Activated T-helper 1 cell treated with anti-CD3 and anti-CD28 coated beads, Interleukin-2, amount 50 U/mL, for 16 hours (primary cell): Measurements from ENCODE around the gene COPRS.

Experiments
- DNase-seq, 2 donors: peaks; one replicate each; pipeline ENCODE4 v3.0.0-alpha.2; 2020; ENCODE audit warnings: low read depth in 1 of 2, low spot score in 1 of 2

COPRS gene, protein sequence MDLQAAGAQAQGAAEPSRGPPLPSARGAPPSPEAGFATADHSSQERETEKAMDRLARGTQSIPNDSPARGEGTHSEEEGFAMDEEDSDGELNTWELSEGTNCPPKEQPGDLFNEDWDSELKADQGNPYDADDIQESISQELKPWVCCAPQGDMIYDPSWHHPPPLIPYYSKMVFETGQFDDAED

DNA sequence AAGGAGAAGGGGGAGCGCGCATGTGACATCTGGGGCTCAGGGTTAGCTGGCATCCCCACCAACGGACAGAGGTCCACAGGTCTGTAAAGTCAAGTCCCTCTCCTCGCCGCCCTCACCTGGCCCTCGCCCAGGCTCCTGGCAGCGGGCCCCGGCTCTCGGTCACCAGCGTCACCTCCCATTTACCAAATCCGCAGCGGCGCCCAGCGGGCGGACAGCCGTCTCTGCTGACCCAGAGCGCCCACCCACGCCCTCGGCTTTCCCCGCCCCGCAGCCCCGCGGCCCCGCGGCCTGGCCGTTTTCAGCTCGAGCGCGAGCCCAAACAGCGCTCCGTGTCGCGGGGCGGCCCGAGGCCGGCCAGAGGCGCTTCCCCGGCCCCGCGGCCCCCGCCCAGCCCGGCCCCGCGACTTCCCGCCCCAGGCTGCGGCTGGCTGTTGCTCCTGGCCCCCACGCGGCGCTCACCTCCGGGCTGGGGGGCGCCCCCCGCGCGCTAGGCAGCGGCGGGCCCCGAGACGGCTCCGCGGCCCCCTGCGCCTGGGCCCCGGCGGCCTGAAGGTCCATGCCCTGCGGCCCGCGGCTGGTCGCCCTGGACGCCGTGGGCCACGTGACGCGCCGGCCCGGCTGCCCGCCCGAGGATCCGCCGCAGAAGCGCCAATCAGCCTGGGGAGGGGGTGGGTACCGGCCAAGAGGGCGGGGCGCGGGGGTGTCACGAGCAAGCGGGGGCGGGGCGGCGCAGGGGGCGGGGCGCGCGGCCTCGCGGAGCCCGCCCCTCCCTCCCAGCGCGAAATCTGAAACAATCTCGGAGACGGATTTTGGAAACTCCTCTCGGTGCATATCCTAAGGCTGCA is at the start of gene COPRS:
Gene COPRS, minus strand, starts transcription at position 603 of the 845 bp plus-strand sequence. Its CDS starts 45 bp downstream, at position 558.
- peak; percentile 58 to 74 for DNase-seq

DNA sequence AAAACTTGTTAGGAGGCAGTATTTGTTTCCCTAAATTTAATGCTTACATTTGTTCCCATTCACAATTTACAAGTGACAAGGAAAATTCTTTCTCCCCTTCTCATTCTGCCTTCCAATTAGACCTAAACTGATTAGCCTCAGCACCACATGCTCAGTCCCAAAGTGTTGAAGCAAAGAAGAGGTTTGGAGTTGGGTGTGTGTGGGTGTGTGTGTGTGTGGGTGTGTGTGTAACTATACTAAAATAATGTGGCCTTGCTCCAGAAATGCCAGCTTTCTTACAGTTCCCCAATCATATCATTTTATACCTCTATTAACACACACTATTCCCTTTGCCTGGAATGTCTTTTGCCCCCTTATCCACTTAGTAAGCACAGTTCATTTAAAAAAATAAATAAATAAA is 49.3 kb upstream of the COPRS start:
- no peak for DNase-seq

DNA sequence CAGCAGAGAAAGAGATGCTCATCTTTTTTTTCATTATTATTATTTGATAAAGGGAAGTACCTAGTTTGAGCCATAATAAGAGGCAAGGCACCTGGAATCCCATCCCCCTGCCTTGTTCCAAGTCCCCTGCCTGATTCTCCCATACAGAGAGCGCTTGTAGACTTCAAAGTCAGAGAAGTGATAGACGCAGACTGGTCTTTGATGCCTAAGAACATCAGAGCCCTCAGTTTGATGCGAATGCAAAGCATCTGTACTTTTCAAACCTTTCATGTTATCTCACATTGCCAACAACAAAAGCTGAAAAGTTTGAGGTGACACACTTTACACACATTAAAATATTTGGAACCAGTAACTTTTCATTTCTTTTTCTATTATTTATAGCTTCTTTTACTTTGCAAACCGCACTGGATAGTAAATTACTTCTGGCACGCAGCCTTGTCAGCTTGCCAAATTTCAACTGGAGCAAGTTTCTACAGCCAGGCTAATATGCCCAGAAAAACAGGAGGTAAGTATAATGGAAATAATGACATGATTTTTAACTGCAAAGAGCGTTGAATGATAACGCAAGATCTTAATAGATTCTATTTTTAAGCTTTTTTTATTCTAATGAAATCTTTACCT is 48.4 kb upstream of the COPRS start:
- DNase-seq = no peak

DNA sequence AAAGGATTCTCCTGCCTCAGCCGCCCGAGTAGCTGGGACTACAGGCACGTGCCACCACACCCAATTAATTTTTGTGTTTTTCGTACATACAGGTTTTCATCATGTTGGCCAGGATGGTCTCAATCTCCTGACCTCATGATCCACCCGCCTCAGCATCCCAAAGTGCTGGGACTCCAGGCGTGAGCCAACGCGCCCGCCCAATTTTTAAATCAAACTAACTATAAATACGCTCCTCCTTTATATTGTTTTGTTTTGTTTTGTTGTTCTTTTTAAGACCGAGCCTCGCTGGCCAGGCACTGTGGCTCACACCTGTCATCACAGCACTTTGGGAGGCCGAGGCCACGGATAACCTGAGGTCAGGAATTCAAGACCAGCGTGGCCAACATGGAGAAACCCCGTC is 44.4 kb upstream of the COPRS start:
- no peak for DNase-seq

DNA sequence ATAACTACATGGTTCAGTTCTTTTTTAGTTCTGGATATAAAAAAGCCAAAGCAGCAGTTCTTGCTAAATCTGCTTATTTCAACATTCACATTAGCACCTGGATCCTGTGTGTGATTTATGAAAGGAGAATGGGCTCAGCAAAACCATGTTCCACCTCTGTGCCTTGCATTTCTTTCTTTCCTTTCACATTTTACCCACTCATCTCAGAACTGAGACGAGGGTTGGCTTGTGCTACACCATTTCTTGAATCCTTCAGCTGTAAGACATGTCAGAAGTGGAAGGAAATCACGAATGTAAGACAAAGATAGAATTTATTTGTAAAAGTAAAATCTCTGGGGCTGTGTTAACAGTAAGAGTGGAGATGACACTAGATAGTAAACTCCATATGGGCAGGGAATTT is 43.6 kb upstream of the COPRS start:
- no peak for DNase-seq

DNA sequence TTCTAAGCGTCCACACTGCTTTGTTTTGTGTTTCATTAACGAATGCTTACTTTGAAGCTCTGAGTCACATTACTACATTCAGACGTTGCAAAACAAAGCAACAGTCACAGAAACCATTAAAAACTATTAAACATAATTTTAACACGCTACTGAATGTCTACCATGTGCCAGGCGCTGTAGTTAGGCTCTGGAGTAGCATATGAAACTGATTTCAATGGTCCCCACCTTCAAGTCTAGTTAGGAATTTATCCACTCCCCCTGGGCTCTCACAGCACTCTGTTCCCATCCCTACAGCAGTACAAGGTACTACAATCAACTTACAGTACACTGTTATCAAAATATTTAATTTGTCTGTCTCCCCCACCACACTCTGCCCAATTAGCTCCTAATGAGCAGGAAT is 41.8 kb upstream of the COPRS start:
- no peak for DNase-seq

DNA sequence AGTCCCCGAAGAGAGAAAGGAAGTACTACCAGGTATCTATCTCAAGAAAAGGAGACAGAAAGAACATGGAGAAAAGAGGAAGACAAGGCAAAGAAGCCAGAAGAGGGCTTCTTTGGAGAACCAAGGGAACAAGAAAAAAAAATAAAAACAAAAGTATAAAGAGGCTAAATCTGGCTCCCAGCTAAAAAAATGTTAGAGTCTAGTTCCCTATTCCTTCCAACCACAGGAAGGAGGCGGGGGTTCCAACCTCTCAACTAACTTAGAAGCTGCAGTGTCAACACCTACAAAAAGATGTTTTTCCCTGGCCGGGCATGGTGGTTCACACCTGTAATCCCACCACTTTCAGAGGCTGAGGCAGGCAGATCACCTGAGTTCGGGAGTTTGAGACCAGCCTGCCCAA is 29.1 kb upstream of the COPRS start:
- DNase-seq = no peak

DNA sequence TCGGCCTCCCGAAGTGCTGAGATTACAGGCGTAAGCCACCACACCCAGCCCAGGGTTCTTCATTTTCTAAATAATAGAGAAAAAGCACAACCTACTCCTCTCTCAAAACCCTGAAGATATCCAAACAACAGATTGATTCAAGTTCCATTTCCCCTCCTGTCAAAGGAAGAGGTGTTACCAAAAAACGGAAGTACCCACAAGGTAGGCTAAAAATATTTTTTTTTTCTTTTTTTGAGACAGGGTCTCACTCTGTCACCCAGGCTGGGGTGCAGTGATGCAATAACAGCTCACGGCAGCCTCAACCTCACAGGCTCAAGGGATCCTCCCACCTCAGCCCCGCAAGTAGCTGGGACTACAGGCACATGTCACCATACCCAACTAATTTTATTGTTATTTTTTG is 23.5 kb upstream of the COPRS start:
- no peak for DNase-seq

DNA sequence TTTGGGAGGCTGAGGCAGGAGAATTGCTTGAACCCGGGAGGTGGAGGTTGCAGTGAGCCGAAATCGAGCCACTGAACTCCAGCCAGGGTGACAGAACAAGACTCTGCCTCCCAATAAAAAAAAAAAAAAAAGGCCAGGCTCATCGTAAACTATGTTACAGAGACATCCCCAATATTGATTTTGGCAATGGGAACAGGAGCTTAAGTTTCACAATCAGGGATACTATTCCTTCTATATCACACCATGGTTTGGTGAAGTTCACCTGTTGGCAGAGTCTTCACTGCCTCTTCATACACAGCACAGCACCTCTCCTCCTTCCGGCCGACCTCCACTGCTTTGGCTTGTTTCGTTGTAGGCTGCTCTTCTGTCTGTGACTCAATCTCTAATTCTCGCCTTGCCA is 21.3 kb upstream of the COPRS start:
- no peak for DNase-seq

DNA sequence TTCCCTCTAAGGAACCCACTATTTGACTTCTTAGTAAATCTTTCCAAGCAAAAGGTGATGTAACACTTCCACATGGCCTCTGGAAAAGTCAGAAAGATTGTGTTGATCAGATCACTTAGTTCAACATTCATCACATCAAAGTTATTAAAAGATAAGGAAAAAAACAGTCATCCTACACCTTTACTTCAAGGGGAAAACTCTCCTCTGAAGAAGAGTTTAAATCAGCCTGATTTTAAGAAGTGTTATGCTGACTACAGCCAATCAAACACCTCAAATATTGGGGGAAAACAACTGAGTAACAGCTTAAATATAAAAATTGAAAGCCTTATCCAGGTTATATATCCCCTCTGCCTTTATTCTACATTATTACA is 19.6 kb upstream of the COPRS start:
- no peak for DNase-seq

DNA sequence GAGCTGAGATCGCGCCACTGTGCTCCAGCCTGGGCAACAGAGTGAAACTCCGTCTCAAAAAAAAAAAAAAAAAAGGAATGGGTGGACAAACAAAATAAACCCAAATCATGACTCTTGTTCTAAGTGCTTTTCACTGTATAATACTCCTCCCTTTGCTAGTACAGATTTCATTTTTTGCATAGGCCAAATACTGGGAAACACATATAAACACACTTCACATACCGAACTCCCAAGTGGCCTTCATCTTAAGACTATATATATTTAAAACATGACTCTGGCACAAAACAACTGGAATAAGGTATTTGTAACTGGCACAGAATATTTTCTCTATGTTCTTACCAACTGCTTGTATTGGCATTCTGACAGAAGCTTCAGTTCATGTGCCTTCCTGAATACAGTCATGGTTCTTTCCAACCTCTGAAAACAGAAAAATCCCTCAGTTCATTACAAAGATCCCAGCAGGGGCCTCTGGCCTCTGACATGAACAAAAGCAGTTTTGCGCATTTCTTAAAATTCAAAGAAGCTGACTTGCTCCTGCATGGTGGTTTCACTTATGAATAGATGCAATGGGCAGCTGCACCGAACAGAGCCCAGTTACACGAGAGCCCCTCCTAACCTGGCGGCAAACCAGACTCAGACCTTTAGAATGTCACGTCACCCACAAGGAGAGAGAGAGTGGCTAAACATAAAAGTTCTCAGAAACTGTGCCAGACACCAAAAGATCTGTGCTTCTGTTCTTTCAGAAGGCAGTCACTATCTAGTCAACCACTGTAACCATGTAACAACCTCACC is 19.1 kb upstream of the COPRS start:
- DNase-seq = no peak

DNA sequence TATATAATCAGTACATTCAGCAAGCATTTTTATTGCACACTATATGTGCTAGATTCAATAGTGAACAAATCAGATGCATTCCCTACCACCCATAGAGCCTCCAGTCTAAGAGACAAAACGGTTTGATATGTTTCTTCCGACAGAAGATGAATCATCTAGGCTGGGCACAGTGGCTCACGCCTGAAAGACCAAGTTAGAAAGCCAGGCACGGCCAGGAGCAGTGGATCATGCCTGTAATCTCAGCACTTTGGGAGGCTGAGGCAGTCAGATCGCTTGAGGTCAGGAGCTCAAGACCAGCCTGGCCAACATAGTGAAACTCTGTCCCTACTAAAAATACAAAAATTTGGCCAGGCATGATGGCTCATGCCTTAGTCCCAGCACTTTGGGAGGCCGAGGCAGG is 18.3 kb upstream of the COPRS start:
- DNase-seq = no peak

DNA sequence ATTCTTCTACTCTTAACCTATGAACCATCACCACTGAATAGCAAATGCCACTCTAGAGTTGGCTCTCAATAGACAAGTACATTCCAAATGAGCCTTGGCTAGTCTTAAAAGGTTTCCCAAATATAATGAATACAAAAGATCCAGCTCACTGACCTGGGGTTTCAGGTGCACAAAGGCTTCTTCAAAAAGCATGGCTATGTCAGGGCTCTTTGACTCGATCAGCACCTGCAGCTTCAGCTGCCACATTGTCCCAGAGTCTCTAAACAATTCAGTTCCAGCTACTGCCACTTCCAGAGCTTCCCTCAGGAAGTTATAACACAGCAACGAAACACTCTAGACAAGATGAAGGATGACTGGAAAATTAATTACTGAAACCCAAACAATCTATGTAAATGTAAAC is 16.0 kb upstream of the COPRS start:
- DNase-seq = no peak

DNA sequence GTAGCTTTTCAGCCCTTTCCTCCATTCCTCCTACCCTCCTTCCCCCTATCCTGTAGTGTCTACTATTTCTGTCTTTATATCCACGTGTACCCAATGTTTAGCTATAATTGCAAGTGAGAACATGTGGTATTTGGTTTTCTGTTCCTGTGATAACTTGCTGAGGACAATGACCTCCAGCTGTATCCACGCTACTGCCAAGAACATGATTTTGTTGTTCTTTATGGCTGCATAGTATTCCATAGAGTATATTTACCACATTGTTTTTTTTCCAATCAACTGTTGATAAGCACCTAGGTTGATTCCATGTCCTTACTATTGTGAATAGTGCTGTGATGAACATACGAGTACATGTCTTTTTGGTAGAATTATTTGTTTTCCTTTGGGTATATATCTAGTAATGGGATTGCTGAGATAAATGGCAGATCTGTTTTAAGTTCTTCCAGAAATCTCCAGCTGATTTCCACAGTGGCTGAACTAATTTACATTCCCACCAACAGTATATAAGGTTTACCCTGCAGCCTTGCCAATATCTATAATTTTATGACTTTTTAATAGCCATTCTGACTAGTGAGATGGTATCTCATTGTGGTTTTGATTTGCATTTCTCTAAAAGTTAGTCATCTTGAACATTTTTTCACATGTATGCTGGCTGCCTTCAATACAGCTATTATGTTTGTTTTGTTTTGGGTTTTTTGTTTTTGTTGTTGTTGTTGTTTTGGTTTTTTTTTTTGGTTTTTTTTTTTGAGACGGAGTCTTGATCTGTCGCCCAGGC is 10.9 kb upstream of the COPRS start:
- DNase-seq = no peak

DNA sequence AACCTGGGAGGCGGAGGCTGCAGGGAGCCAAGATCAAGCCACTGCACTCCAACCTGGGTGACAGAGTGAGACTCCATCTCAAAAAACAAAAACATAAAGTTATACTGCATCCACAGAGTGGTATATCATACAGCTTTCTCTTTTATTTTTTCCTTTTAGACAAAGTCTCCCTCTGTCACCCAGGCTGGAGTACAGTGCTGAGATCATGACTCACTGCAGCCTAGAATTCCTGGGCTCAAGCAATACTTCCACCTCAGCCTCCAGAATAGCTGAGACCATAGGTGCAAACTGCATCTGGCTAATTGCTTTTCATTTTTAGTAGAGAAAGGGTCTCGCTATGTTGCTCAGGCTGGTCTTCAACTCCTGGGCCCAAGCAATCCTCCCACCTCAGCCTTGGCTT is 10.0 kb upstream of the COPRS start:
- no peak for DNase-seq

DNA sequence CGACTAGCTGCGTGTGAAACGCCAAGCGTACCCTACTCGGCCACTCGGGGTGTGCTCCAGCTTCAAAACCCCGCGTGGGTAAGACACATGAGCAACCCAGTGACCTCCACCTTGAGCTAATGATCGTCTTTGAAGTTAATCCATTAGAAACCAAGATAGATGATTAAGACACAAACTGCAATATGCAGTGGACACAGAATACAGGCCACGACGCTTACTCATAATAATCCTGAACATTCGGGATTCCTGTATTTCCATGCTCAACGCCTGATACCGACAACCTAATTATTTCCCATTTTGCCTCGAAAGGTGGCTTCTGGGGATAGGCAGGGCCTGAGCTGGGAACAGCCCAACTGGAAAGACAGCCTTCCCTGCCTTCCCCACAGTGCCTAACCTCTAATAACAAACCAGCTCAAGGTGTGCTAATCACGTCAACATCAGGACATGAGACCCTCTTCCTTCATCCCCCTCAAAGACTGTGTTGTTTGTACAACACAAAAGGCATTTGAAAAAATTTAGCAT is 504 bp upstream of the COPRS start:
- DNase-seq = no peak

DNA sequence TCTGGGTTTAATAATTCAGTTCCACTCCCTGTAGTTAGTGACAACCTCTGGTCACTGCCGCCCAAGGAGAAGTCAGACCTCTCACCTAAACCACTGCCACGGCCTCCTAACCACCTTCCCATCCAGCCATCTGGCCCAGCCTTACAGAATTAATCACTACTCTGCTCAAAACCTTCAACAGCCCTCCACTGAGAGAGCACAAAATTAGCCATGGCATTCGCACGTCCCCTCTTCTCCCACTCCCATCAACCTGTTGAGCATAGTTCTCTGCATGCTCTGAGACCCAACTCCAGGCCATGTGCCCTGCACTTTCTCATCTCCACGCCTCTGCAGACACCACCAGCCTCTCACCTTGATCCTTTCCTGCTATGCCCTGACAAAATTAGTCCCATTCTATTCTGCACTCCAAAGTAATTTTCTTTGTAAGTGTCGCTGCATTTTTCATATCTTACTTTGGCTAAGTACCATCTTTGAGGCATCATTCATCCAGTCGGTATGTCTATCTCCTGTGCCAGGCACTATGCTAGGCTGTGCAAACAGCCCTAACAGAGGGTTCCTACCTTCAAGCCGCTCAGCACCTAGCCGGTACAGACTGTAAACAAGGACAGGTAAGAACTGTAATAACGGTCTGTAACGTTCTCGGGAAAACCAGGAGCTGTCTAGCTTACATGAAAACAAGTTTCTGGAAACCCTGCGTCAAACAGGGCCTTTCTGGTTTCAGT is 963 bp downstream of the COPRS start:
- no peak for DNase-seq

DNA sequence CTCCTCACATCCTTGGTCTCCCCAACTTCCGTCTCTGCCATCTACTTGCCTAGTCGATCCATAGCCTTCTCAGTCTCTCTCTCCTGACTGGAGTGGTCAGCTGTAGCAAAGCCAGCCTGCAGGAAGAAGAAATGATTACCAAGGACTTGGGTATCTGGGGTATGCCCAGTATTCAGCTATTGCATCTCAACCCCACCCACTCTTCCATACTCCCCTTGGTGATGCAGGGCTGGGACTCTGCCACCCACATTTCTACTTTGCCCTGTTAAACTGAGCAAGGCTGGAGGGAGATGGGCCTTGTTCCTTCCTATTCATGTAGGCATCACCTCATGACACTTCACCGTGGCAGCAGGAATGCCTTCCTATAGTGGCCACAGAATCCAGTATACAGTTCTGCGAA is 2.3 kb downstream of the COPRS start:
- DNase-seq = no peak

DNA sequence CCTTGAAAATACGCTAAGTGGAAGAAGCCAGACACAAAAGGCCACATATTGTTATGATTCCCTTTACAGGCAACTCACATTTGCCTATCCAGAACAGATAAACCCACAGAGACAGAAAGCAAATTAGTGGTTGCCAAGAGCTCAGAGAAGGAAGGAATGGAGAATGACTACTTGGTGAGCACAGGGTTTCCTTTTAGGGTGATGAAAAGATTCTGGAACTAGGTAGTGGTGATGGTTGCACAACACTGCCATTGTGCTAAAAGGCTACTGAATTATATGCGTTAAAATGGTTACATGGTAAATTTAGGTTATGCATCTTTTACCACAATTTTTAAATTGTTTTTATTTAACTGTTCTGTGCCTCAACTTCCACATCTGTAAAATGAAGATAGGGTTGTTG is 4.4 kb downstream of the COPRS start:
- no peak for DNase-seq

DNA sequence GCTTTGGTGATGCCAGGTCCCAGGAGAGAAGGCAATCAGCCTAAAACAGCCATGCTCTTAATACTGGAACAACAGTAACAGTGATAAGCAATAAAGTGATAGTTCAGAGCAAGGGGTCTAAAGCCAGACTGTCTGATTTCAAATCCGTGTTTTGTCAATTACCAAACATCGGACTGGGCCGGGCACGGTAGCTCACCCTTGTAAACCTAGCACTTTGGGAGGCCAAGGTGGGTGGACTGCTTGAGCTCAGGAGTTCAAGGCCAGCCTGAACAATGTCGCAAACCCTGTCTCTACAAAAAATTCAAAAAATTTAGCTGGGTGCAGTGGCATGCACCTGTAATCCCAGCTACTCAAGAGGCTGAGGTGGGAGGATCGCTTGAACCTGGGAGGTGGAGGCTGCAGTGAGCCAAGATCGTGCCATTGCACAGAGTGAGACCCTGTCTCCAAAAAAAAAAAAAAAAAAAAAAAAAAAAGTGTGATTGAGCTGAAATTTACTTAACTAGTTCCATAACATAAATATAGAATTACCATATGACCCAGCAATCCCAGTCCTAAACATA is 5.1 kb downstream of the COPRS start:
- DNase-seq = no peak
